Measurements from ENCODE around the gene C7orf57. TPM values are rescaled to one million over a fixed set of nuclear protein-coding genes. Genes with fewer than 3 reads are reported as not detected.
"Not testable (repeated sequence)": the region's sequence is repeated elsewhere in the genome, so short reads cannot be mapped to it uniquely, and the experiment has no call there.

Gene C7orf57
- total RNA-seq, 1 experiment from 2014 or later = 0.90 TPM

DNA sequence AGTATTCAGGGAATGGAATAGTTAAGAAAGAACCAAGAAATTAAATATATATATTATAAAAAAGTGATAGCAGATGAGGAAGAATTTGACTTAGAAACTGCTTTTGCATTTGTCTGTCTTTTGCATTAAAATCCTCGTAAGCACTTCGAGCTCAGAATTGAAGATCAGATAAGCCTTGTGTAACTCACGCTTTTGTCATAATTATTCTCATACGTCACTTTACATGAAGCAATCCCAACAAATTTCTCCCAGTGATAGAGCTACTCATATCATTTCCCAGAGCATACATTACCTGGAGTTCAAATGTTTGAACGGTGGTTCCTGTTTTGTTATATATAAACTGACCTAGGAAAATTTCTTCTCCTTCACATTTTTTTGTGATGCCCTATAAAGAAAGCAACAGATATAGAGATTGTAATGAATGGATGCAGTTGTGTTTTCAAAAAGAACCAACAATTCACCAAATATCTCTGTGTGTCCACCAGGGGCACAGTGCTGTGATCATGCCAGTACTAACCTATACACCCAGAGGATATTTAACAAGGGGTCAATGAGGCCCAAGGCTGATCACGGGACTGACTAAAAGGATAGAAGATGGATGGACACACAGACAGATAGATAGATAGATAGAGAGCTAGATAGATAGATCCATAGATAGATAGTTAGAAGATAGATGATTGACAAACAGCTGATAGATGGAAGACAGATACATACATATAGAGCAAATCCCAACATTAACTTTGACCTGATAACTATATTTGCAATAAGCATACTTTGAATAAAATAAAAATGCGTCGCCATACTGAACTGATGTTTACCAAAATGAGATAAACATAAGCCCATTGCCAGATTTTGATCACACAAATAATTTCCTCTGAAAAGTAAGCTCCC is 46.6 kb upstream of the C7orf57 start (continued):
- no peak for TF ChIP-seq ATF1 (CRISPR knock-in tag; IDR thresholded peaks at IDR 0.05)
- no peak for TF ChIP-seq ZNF219 (CRISPR knock-in tag; IDR thresholded peaks at IDR 0.05; ENCODE audit: borderline replicate concordance)

DNA sequence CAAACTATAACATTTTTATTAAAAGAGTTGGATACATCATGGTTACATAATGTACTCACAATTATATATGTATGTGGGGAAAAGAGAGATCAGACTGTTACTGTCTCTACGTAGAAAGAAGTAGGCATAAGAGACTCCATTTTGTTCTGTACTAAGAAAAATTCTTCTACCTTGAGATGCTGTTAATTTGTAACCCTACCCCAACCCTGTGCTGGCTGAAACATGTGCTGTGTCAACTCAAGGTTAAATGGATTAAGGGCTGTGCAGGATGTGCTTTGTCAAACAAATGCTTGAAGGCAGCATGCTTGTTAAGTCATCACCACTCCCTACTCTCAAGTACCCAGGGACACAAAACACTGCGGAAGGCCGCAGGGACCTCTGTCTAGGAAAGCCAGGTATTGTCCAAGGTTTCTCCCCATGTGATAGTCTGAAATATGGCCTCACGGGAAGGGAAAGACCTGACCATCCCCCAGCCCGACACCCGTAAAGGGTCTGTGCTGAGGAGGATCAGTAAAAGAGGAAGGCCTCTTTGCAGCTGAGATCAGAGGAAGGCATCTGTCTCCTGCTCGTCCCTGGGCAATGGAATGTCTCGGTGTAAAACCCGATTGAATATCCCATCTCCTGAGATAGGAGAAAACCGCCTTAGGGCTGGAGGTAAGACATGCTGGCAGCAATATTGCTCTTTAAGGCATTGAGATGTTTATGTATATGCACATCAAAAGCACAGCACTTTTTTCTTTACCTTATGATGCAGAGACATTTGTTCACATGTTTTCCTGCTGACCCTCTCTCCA is 45.5 kb upstream of the C7orf57 start:
- H3K27me3 Mint-ChIP-seq (ENCODE audit: low read depth); POLR2A ChIA-PET; H3K4me3 Mint-ChIP-seq; ATAC-seq; DNase-seq (ENCODE audit: low spot score); H3K36me3 Mint-ChIP-seq: not testable (repeated sequence)
- Mint-ChIP-seq H3K9me3 (peaks cover 12% of the 10 kb centered on the region), H3K27ac (peak overlapping the region; percentile 97), H3K4me1 (peaks cover 39% of the 10 kb centered on the region)
- CTCF ChIA-PET = interaction anchor here (1.0 to 1.7 kb wide), 5 partner anchors 10 to 120 kb away, joined by 3 to 5 read pairs (median 3); no protein-coding TSS in a partner anchor
- TF ChIP-seq ZBTB21 (CRISPR knock-in tag; IDR thresholded peaks at IDR 0.05; ENCODE audit: borderline replicate concordance) = 0 out of 2 replicates have a peak, but pooled peaks have one; percentile 59

GRCh38 chr7:47990592-47990991 is 44.8 kb upstream of the C7orf57 start:
- Mint-ChIP-seq H3K4me1 (peaks cover 39% of the 10 kb centered on the region), H3K27me3 (ENCODE audit: low read depth) (no peaks in the 10 kb centered on the region; the same call in 1 of the 2 replicates), H3K4me3 (no peak overlapping the region), H3K27ac (peak overlapping the region; percentile 97), H3K36me3 (peaks cover 4% of the 10 kb centered on the region; the same call in 1 of the 2 replicates), H3K9me3 (peaks cover 18% of the 10 kb centered on the region)
- DNase-seq (ENCODE audit: low spot score) (no peak), ATAC-seq (no peak)
- ChIA-PET POLR2A (interaction anchor here (0.5 kb wide), 1 partner anchor 531 kb away, joined by 3 read pairs; no protein-coding TSS in a partner anchor), CTCF (interaction anchor here (1.7 to 2.3 kb wide), 4 partner anchors 22 to 164 kb away, joined by 4 to 23 read pairs (median 14); partner anchors contain the start of gene UPP1)
- TF ChIP-seq NFE2L1 (CRISPR knock-in tag; IDR thresholded peaks at IDR 0.05) (no peak), ELF4 (CRISPR knock-in tag; IDR thresholded peaks at IDR 0.05; ENCODE audit: low read depth) (no peak), FOXJ3 (CRISPR knock-in tag; IDR thresholded peaks at IDR 0.05; ENCODE audit: borderline replicate concordance) (no peak), CREM (CRISPR knock-in tag; IDR thresholded peaks at IDR 0.05) (no peak), ARID4B (CRISPR knock-in tag; IDR thresholded peaks at IDR 0.05; ENCODE audit: borderline replicate concordance) (no peak), E2F1 (CRISPR knock-in tag; IDR thresholded peaks at IDR 0.05) (no peak), OVOL2 (CRISPR knock-in tag; IDR thresholded peaks at IDR 0.05; ENCODE audit: borderline replicate concordance) (no peak), ZNF416 (CRISPR knock-in tag; IDR thresholded peaks at IDR 0.05) (no peak), ZNF263 (CRISPR knock-in tag; IDR thresholded peaks at IDR 0.05; ENCODE audit: low read depth) (no peak), TCF7 (CRISPR knock-in tag; IDR thresholded peaks at IDR 0.05; ENCODE audit: low read depth) (no peak), FOXK1 (CRISPR knock-in tag; IDR thresholded peaks at IDR 0.05) (no peak), ATF6 (CRISPR knock-in tag; IDR thresholded peaks at IDR 0.05) (no peak)
- TF ChIP-seq, protein P1, sequence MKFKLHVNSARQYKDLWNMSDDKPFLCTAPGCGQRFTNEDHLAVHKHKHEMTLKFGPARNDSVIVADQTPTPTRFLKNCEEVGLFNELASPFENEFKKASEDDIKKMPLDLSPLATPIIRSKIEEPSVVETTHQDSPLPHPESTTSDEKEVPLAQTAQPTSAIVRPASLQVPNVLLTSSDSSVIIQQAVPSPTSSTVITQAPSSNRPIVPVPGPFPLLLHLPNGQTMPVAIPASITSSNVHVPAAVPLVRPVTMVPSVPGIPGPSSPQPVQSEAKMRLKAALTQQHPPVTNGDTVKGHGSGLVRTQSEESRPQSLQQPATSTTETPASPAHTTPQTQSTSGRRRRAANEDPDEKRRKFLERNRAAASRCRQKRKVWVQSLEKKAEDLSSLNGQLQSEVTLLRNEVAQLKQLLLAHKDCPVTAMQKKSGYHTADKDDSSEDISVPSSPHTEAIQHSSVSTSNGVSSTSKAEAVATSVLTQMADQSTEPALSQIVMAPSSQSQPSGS (CRISPR knock-in tag; IDR thresholded peaks at IDR 0.05; ENCODE audit: borderline replicate concordance, low read depth) = no peak
- TF ChIP-seq, protein P2, sequence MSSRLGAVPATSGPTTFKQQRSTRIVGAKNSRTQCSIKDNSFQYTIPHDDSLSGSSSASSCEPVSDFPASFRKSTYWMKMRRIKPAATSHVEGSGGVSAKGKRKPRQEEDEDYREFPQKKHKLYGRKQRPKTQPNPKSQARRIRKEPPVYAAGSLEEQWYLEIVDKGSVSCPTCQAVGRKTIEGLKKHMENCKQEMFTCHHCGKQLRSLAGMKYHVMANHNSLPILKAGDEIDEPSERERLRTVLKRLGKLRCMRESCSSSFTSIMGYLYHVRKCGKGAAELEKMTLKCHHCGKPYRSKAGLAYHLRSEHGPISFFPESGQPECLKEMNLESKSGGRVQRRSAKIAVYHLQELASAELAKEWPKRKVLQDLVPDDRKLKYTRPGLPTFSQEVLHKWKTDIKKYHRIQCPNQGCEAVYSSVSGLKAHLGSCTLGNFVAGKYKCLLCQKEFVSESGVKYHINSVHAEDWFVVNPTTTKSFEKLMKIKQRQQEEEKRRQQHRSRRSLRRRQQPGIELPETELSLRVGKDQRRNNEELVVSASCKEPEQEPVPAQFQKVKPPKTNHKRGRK (CRISPR knock-in tag; IDR thresholded peaks at IDR 0.05; ENCODE audit: borderline replicate concordance) = no peak

Data from WTC11 (cell line).